AG04450 (cell line): ENCODE measurements around the gene KLRC4. TPM values are rescaled to one million over a fixed set of nuclear protein-coding genes. Genes with fewer than 3 reads are reported as not detected.

Experiments used
- CTCF ChIA-PET: fragments of 300-600, 350-600 bp; formaldehyde crosslinking; extraction: SDS; loops from one replicate; lab custom pipeline; 2022; ENCODE audit warnings: antibody characterized with exemption, inconsistent platforms; lab: Charles Lee
- POLR2A ChIA-PET: fragments of 350-600 bp; formaldehyde crosslinking; extraction: SDS; loops from one replicate; lab custom pipeline; 2021; ENCODE audit warnings: antibody characterized with exemption, inconsistent platforms; lab: Yijun Ruan, JAX
- DNase-seq: peaks from one replicate; pipeline ENCODE4 v3.0.0-alpha.2; 2011; ENCODE audit warnings: low read depth, low spot score
- H3K27ac ChIP-seq: one replicate; pipeline ENCODE4 v1.5.1; 2012; ENCODE audit warnings: low read depth, low read length, control low read depth
- H3K27me3 ChIP-seq: one replicate; pipeline ENCODE4 v1.6.0; 2012; ENCODE audit warnings: low read length; ENCODE audit not compliant: control insufficient read depth, insufficient read depth
- H3K4me3 ChIP-seq: 2 replicates; pipeline ENCODE4 v1.5.1; 2011; ENCODE audit warnings: mild to moderate bottlenecking, low read depth, low read length, control low read depth
- H3K9me3 ChIP-seq: 2 replicates; pipeline ENCODE4 v1.5.1; 2012; ENCODE audit warnings: low read length; ENCODE audit not compliant: control insufficient read depth, insufficient read depth
- CTCF ChIP-seq: IDR thresholded peaks from 2 replicates; pipeline ENCODE4 v1.5.1; 2011; ENCODE audit warnings: low read depth, low read length, control low read depth, inconsistent platforms
- polyA plus RNA-seq: library from polyadenylated mRNA; depleted of rRNA; stranded (reverse); fragments of >200 nt; gene quantifications from 2 replicates; pipeline ENCODE4 v1.2.3, GENCODE V29; 2011; rRNA removed

Gene KLRC4
- polyA plus RNA-seq, 1 experiment: not detected

GRCh38 chr12:10361084-10361483 is 48.5 kb downstream of the KLRC4 start:
- no peak for DNase-seq
- Histone ChIP-seq H3K27me3 (peaks cover 2% of the 10 kb centered on the region), H3K9me3 (no peaks in the 10 kb centered on the region; the same call in 1 of the 2 replicates), H3K4me3 (no peak overlapping the region), H3K27ac (no peak overlapping the region)
- ChIA-PET CTCF (interaction anchor here (1.2 kb wide), 1 partner anchor 125 kb away, joined by 3 read pairs; no protein-coding TSS in a partner anchor), POLR2A (no interaction called here)
- no peak for TF ChIP-seq CTCF

GRCh38 chr12:10358969-10359368 is 50.6 kb downstream of the KLRC4 start:
- ChIA-PET CTCF (no interaction called here), POLR2A (no interaction called here)
- Histone ChIP-seq H3K9me3 (no peaks in the 10 kb centered on the region; the same call in 1 of the 2 replicates), H3K4me3 (no peak overlapping the region), H3K27ac (no peak overlapping the region), H3K27me3 (peaks cover 2% of the 10 kb centered on the region)
- DNase-seq: no peak
- TF ChIP-seq CTCF: no peak

GRCh38 chr12:10358131-10358530 is 51.4 kb downstream of the KLRC4 start:
- ChIA-PET POLR2A (no interaction called here), CTCF (interaction anchor here (0.9 kb wide), 1 partner anchor 8 kb away, joined by 3 read pairs; no protein-coding TSS in a partner anchor)
- Histone ChIP-seq H3K4me3 (no peak overlapping the region), H3K9me3 (no peaks in the 10 kb centered on the region; the same call in 1 of the 2 replicates), H3K27ac (no peak overlapping the region), H3K27me3 (peaks cover 2% of the 10 kb centered on the region)
- no peak for TF ChIP-seq CTCF
- DNase-seq: no peak

Other genes with a start within 250 kb of the KLRC4 start
- gene OLR1, start 237.6 kb downstream of the KLRC4 start, polyA plus RNA-seq: 13.0 and 15.3 TPM in 2 replicates
- gene TMEM52B, start 230.7 kb downstream of the KLRC4 start, polyA plus RNA-seq: 7.2 and 8.3 TPM in 2 replicates
- gene GABARAPL1, start 196.9 kb downstream of the KLRC4 start, polyA plus RNA-seq: 181 and 196 TPM in 2 replicates
- 0.11 and 0.33 TPM in 2 replicates for gene KLRD1, start 101.9 kb downstream of the KLRC4 start, polyA plus RNA-seq
- gene KLRK1, start 19.7 kb downstream of the KLRC4 start, polyA plus RNA-seq: not detected in 2 replicates
- not detected in 2 replicates for gene KLRC3, start 10.8 kb upstream of the KLRC4 start, polyA plus RNA-seq
- gene KLRC2, start 26.3 kb upstream of the KLRC4 start, polyA plus RNA-seq: not detected in 2 replicates
- gene KLRC1, start 43.6 kb upstream of the KLRC4 start, polyA plus RNA-seq: not detected in 2 replicates
- 1.3 and 1.5 TPM in 2 replicates for gene EIF2S3B, start 96.1 kb upstream of the KLRC4 start, polyA plus RNA-seq
- 22.5 and 42.9 TPM in 2 replicates for gene MAGOHB, start 203.9 kb upstream of the KLRC4 start, polyA plus RNA-seq